A673 (cell line): ENCODE results near the gene CLEC7A. TPM values are rescaled to one million over a fixed set of nuclear protein-coding genes. Genes with fewer than 3 reads are reported as not detected.

ENCODE experiments used
- BruUV-seq: library from RNA; stranded (reverse); fragments of 400-500 nt; replicated peaks from 2 replicates; lab custom pipeline; 2021; lab: Mats Ljungman, UMichigan
- CTCF ChIA-PET: fragments of 300-600 bp; sonication (Branson Sonifier 250); formaldehyde crosslinking; loops from one replicate; lab custom pipeline; 2022; ENCODE audit warnings: antibody characterized with exemption; lab: Charles Lee
- POLR2A ChIA-PET: fragments of 300-600 bp; sonication (Branson Sonifier 250); formaldehyde crosslinking; loops from one replicate; lab custom pipeline; 2022; ENCODE audit warnings: antibody characterized with exemption; ENCODE audit not compliant: low non-redundant PET; lab: Charles Lee
- DNase-seq: peaks from one replicate; pipeline ENCODE4 v3.0.0-alpha.2; 2015; ENCODE audit warnings: low spot score
- H3K27ac ChIP-seq: fragments of 200-600 bp; sonication (generic); 2 replicates; pipeline ENCODE4 v1.5.1; 2016; ENCODE audit warnings: mixed run types, low read depth, mild to moderate bottlenecking, mixed read lengths, antibody characterized with exemption, low read length; ENCODE audit not compliant: poor library complexity, severe bottlenecking
- H3K27me3 ChIP-seq: fragments of 200-600 bp; sonication (generic); replicated peaks from 2 replicates; pipeline ENCODE4 v1.6.1; 2017; ENCODE audit warnings: mixed run types, low read depth, mild to moderate bottlenecking, mixed read lengths, antibody characterized with exemption, low read length; ENCODE audit not compliant: insufficient read depth, poor library complexity
- H3K36me3 ChIP-seq: fragments of 200-600 bp; sonication (generic); 2 replicates; pipeline ENCODE4 v1.6.1; 2016; ENCODE audit warnings: mixed run types, mild to moderate bottlenecking, mixed read lengths, antibody characterized with exemption, low read length; ENCODE audit not compliant: insufficient read depth, poor library complexity, severe bottlenecking
- H3K4me1 ChIP-seq: fragments of 200-600 bp; sonication (generic); 2 replicates; pipeline ENCODE4 v1.6.1; 2017; ENCODE audit warnings: mixed run types, mild to moderate bottlenecking, mixed read lengths, antibody characterized with exemption, low read length; ENCODE audit not compliant: insufficient read depth, poor library complexity, severe bottlenecking
- H3K4me3 ChIP-seq: fragments of 200-600 bp; sonication (generic); 2 replicates; pipeline ENCODE4 v1.5.1; 2016; ENCODE audit warnings: low read depth, mixed run types, mild to moderate bottlenecking, mixed read lengths, low read length; ENCODE audit not compliant: poor library complexity, severe bottlenecking
- H3K9me3 ChIP-seq: fragments of 200-600 bp; sonication (generic); 2 replicates; pipeline ENCODE4 v1.6.1; 2016; ENCODE audit warnings: mixed run types, low read depth, mild to moderate bottlenecking, mixed read lengths, antibody characterized with exemption, low read length; ENCODE audit not compliant: poor library complexity, severe bottlenecking
- EZH2 ChIP-seq: fragments of 200-600 bp; sonication (generic); IDR thresholded peaks from 2 replicates; pipeline ENCODE4 v1.6.1; 2017; ENCODE audit warnings: borderline replicate concordance, low read depth, mild to moderate bottlenecking, mixed read lengths, antibody characterized with exemption, low read length; ENCODE audit not compliant: poor library complexity, severe bottlenecking
- intact Hi-C: fragments of 100-400 bp; cut with micrococcal nuclease; formaldehyde crosslinking; loops from one replicate; pipeline ENCODE4 v1.10.0; 2022; ENCODE audit not compliant: unreplicated experiment
- total RNA-seq: library from RNA; stranded (reverse); gene quantifications from 2 replicates; pipeline ENCODE4 v1.2.3, GENCODE V29; 2021
- TF ChIP-seq, protein P1 (sequence below): fragments of 300-800, 200-600 bp; sonication (generic); conservative IDR thresholded peaks from 2 replicates; pipeline ENCODE4 v1.5.1; 2017; ENCODE audit warnings: low read depth, mild to moderate bottlenecking, antibody characterized with exemption, low read length, moderate library complexity, mixed read lengths

The CLEC7A gene
- total RNA-seq, 1 experiment from 2014 or later: 0.28 TPM

GRCh38 chr12:10131111-10131690, 1.2 kb upstream of the CLEC7A start:
- no peak for DNase-seq
- no TSS peak for BruUV-seq
- no peak overlapping the region for H3K27ac ChIP-seq
- no peaks in the 10 kb centered on the region for H3K9me3 ChIP-seq
- H3K4me3 ChIP-seq: no peak overlapping the region
- H3K36me3 ChIP-seq: no peaks in the 10 kb centered on the region
- H3K27me3 ChIP-seq: no peaks in the 10 kb centered on the region
- intact Hi-C loops: no loop called here
- POLR2A ChIA-PET: no interaction called here
- H3K4me1 ChIP-seq: peaks cover 5% of the 10 kb centered on the region
- CTCF ChIA-PET: interaction anchor here (0.7 kb wide), 1 partner anchor 9 kb away, joined by 4 read pairs; no protein-coding TSS in a partner anchor
- TF ChIP-seq, protein P1, sequence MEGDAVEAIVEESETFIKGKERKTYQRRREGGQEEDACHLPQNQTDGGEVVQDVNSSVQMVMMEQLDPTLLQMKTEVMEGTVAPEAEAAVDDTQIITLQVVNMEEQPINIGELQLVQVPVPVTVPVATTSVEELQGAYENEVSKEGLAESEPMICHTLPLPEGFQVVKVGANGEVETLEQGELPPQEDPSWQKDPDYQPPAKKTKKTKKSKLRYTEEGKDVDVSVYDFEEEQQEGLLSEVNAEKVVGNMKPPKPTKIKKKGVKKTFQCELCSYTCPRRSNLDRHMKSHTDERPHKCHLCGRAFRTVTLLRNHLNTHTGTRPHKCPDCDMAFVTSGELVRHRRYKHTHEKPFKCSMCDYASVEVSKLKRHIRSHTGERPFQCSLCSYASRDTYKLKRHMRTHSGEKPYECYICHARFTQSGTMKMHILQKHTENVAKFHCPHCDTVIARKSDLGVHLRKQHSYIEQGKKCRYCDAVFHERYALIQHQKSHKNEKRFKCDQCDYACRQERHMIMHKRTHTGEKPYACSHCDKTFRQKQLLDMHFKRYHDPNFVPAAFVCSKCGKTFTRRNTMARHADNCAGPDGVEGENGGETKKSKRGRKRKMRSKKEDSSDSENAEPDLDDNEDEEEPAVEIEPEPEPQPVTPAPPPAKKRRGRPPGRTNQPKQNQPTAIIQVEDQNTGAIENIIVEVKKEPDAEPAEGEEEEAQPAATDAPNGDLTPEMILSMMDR: no peak
- no peak for TF ChIP-seq EZH2

GRCh38 chr12:10128687-10129086, 1.3 kb downstream of the CLEC7A start:
- Histone ChIP-seq H3K4me3 (no peak overlapping the region), H3K36me3 (no peaks in the 10 kb centered on the region), H3K27ac (no peak overlapping the region), H3K4me1 (peaks cover 5% of the 10 kb centered on the region), H3K27me3 (no peaks in the 10 kb centered on the region), H3K9me3 (no peaks in the 10 kb centered on the region)
- BruUV-seq: no TSS peak
- no peak for TF ChIP-seq EZH2
- TF ChIP-seq, protein P1: no peak
- ChIA-PET CTCF (interaction anchor here (0.7 kb wide), 1 partner anchor 25 kb away, joined by 4 read pairs; no protein-coding TSS in a partner anchor), POLR2A (no interaction called here)
- DNase-seq: no peak
- intact Hi-C loops: no loop called here

- no peaks in the 10 kb centered on the region for H3K27me3 ChIP-seq
- peaks cover 5% of the 10 kb centered on the region for H3K4me1 ChIP-seq
- ChIA-PET POLR2A (no interaction called here), CTCF (no interaction called here)
- no peaks in the 10 kb centered on the region for H3K9me3 ChIP-seq
- DNase-seq: no peak
- no TSS peak for BruUV-seq
- no peak for TF ChIP-seq EZH2
- TF ChIP-seq, protein P1: no peak
- H3K36me3 ChIP-seq: no peaks in the 10 kb centered on the region
- intact Hi-C loops: no loop called here
- H3K4me3 ChIP-seq: no peak overlapping the region
- H3K27ac ChIP-seq: no peak overlapping the region
Observed at GRCh38 chr12:10126413-10126812, 3.6 kb downstream of the CLEC7A start.
